ENCODE results near the gene PCSK4. TPM values are rescaled to one million over a fixed set of nuclear protein-coding genes. Genes with fewer than 3 reads are reported as not detected.
"Not testable (repeated sequence)": the region's sequence is repeated elsewhere in the genome, so short reads cannot be mapped to it uniquely, and the experiment has no call there.

Gene PCSK4
- total and polyA plus RNA-seq, 4 donors = 0.75 to 6.0 (median 3.1) TPM; not detected in 1

DNA sequence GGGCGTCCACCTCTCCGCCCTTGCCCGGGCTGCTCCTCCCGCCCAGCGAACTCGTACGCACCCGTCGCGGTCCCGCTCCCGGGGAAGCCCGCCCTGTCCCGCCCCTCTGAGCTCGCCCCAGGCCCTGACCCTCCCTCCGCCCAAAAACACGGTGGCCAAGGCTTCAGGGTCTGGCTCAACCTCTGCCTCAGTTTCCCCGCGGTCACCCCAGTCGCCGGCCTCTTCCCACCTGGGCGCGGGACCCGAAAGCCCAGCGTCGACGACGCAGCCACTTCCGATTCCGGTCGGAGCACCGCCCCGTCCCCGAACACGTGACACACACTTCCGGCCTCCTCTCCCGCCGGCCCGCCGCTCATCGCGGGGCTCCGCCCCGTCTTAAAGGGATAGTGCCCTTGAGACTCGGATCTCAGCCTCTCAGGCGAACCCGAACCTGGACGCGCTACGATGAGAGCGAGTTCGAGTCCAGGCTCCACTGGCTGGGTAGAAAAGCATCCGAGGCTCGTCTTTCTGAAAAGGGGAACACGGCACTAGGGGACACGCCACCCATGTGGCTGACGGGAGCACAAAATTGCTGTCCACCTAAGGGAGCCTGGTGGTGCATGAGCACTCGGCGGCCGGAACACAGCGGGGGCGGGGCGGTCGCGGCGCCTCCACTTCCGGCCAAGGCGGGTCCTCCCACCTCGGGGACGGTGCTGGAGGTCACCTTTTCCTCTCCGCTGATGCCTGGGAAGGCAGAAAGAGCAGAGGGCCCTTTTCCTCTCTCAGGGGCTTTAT, 11.0 kb downstream of the PCSK4 start, which contains the start of gene C19orf25:
TSS of gene C19orf25 (minus strand) at position 282 of the 774 bp plus-strand sequence. CDS start 312 bp downstream, outside the sequence.
- H3K27ac ChIP-seq (ENCODE audit: low read depth in 1 of 2, low read length in 2 of 2) = no peak within 1 kb of the TSS
- H3K27me3 ChIP-seq (ENCODE audit: control insufficient read depth in 1 of 2, insufficient read depth in 2 of 2, low read length in 1 of 2) = no peaks in the 10 kb centered on the region
- no peaks in the 10 kb centered on the region for H3K4me1 ChIP-seq (ENCODE audit: control insufficient read depth in 1 of 2, insufficient read depth in 2 of 2, low read length in 2 of 2)
- H3K36me3 ChIP-seq (ENCODE audit: control insufficient read depth in 1 of 2, insufficient read depth in 2 of 2, low read length in 1 of 2) = no peaks in the 10 kb centered on the region
- ATAC-seq (ENCODE audit: low FRiP score) (peak; percentile 96), DNase-seq (peak; percentile 97 to 99)
- intact Hi-C loops (cut with DNase I) = loop anchor here in 1 of 2 donors (1.0 kb wide), 1 partner anchor 11 kb away; the partner anchor contains the start of gene PCSK4
- H3K4me3 ChIP-seq (ENCODE audit: low read length in 2 of 2) = peak within 1 kb of the TSS; percentile 86 to 89
- no peaks in the 10 kb centered on the region for H3K9me3 ChIP-seq (ENCODE audit: control insufficient read depth, low read length)
- 1% methylated on average over 52 to 71 of the region's 71 CpGs for WGBS, 2 donors

DNA sequence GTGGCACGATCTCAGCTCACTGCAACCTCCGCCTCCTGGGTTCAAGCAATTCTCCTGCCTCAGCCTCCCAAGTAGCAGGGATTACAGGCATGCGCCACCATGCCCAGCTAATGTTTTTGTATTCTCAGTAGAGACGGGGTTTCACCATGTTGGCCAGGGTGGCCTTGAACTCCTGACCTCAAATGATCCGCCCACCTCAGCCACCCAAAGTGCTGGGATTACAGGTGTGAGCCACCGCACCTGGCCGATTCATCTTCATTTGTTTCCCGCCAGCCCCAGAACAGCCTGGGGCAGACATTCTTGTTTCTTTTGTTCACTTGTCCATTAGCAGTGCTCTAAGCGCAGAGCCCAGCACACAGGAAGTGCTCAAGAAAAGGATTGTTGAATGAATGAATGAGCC, 13.1 kb downstream of the PCSK4 start:
- H3K4me3 ChIP-seq (ENCODE audit: low read length in 2 of 2); ATAC-seq (ENCODE audit: low FRiP score); H3K27ac ChIP-seq (ENCODE audit: low read depth in 1 of 2, low read length in 2 of 2); DNase-seq; H3K4me1 ChIP-seq (ENCODE audit: control insufficient read depth in 1 of 2, insufficient read depth in 2 of 2, low read length in 2 of 2); intact Hi-C loops (cut with DNase I); H3K27me3 ChIP-seq (ENCODE audit: control insufficient read depth in 1 of 2, insufficient read depth in 2 of 2, low read length in 1 of 2); H3K9me3 ChIP-seq (ENCODE audit: control insufficient read depth, low read length); H3K36me3 ChIP-seq (ENCODE audit: control insufficient read depth in 1 of 2, insufficient read depth in 2 of 2, low read length in 1 of 2): not testable (repeated sequence)
- 95 to 97% methylated on average over 9 of the region's 9 CpGs for WGBS, 2 donors

DNA sequence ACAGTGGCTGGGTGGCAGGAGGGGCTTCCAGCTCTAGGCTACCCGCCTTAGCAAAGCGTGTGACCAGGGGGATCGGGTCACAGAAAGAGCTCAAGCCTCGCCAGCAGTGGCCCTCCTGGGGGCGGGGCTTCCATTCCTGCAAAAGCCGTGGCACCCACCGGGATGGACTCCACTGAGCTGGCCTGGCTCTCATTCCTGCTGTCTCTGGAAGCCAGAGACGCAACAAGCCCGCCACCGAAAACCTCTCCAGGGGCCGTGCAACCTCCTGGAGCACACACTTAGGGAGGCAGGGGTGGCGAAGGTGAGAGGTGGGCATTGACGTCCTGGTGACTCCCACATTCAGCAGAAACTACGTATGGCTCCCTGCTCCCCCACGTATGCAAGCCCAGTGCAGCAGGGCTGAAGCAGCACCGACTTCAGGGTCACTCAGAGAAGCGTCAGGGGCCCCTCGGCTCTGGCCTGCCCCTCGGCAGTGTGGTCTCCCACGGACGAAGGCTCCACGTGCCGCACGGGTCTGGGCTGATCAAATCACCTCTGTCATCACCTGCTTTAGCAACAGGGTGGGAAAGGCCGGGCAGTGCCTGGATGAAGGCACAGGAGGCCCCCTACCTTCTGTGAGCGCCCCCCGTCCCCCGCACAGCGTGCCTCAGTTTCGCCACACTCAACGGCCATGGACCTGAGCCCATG, 14.3 kb downstream of the PCSK4 start:
- no peak overlapping the region for H3K27ac ChIP-seq (ENCODE audit: low read depth in 1 of 2, low read length in 2 of 2)
- H3K4me1 ChIP-seq (ENCODE audit: control insufficient read depth in 1 of 2, insufficient read depth in 2 of 2, low read length in 2 of 2) = no peaks in the 10 kb centered on the region
- H3K9me3 ChIP-seq (ENCODE audit: control insufficient read depth, low read length) = no peaks in the 10 kb centered on the region
- DNase-seq (no peak), ATAC-seq (ENCODE audit: low FRiP score) (no peak)
- 91 to 92% methylated on average over 31 of the region's 31 CpGs for WGBS, 2 donors
- no peak overlapping the region for H3K4me3 ChIP-seq (ENCODE audit: low read length in 2 of 2)
- intact Hi-C loops (cut with DNase I) = no loop called here
- H3K27me3 ChIP-seq (ENCODE audit: control insufficient read depth in 1 of 2, insufficient read depth in 2 of 2, low read length in 1 of 2) = peaks cover 0 to 2% of the 10 kb centered on the region in 2 donors
- H3K36me3 ChIP-seq (ENCODE audit: control insufficient read depth in 1 of 2, insufficient read depth in 2 of 2, low read length in 1 of 2) = no peaks in the 10 kb centered on the region

DNA sequence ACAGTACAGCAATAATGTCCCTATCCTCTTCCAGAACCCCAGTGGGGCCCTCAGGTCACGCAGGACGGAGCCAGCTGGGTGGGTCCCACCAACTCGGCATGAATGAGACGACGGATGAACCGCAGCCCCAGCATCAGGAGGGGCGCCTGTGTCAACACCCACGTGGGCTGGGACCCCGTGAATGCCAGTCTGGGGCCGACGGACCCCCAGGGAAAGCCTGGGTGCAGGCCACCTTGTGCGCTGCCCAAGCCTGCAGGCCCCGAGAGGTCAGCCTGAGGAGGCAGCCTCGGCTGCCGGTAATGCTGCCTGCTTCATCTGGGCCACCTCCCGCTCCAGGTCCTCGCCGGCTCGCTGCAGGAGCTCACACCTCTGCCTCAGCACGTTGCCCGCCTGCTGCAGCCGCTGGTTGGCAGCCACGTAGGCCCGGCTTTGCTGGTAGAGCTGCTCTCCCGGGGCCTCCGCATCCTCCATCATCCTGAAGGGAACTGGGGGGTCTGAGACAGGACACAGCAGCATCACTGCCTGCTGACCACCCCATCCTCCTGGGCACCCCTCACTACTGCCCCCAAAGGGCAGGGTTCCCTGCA, 15.3 kb downstream of the PCSK4 start:
- Histone ChIP-seq H3K9me3 (ENCODE audit: control insufficient read depth, low read length) (no peaks in the 10 kb centered on the region), H3K4me3 (ENCODE audit: low read length in 2 of 2) (no peak overlapping the region), H3K27ac (ENCODE audit: low read depth in 1 of 2, low read length in 2 of 2) (no peak overlapping the region), H3K36me3 (ENCODE audit: control insufficient read depth in 1 of 2, insufficient read depth in 2 of 2, low read length in 1 of 2) (no peaks in the 10 kb centered on the region), H3K27me3 (ENCODE audit: control insufficient read depth in 1 of 2, insufficient read depth in 2 of 2, low read length in 1 of 2) (peaks cover 0 to 2% of the 10 kb centered on the region in 2 donors), H3K4me1 (ENCODE audit: control insufficient read depth in 1 of 2, insufficient read depth in 2 of 2, low read length in 2 of 2) (no peaks in the 10 kb centered on the region)
- no peak for ATAC-seq (ENCODE audit: low FRiP score)
- intact Hi-C loops (cut with DNase I) = no loop called here
- no peak for DNase-seq
- WGBS, 2 donors = 88 to 91% methylated on average over 23 to 26 of the region's 26 CpGs

DNA sequence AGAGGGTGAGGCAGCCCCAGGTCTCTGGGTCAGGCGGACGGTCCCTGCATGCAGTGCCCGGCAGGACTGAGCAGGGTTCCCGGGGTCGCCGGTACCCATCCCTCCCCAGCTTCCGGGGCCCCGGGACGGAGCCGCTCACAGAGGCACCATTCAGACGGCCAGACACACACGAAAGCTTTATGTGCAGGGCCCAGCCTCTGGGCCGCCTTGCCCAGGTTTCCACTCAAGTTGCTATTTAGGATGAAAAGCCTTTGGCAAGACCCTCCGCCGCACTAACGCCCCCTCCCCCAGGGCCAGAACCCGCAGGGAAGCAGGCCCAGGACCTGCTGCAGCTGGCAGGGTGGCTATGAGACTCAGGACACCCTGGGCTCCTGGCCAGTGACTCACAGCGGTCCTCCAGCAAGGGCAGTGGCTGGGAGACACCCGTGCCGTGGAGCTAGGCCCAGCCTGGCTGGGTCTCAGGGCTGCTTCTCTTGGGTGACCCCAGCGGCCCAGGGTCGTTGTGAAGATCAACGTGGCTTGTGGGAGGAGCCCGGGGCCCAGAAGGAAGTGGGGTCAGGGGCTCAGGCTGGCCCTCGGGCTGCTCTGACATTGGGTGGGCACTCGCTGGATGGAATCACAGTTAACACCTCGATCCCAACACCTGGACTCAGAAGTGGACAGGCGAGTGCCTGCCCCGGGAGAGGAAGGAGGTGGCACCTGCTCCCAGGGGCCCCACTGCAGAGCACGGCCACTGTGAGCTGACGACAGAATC, 16.0 kb downstream of the PCSK4 start:
- 70 to 74% methylated on average over 30 to 31 of the region's 31 CpGs for WGBS, 2 donors
- ATAC-seq (ENCODE audit: low FRiP score) (no peak), DNase-seq (no peak)
- H3K36me3 ChIP-seq (ENCODE audit: control insufficient read depth in 1 of 2, insufficient read depth in 2 of 2, low read length in 1 of 2) = no peaks in the 10 kb centered on the region
- H3K27ac ChIP-seq (ENCODE audit: low read depth in 1 of 2, low read length in 2 of 2) = no peak overlapping the region
- intact Hi-C loops (cut with DNase I) = no loop called here
- no peaks in the 10 kb centered on the region for H3K9me3 ChIP-seq (ENCODE audit: control insufficient read depth, low read length)
- no peak overlapping the region for H3K4me3 ChIP-seq (ENCODE audit: low read length in 2 of 2)
- no peaks in the 10 kb centered on the region for H3K4me1 ChIP-seq (ENCODE audit: control insufficient read depth in 1 of 2, insufficient read depth in 2 of 2, low read length in 2 of 2)
- peaks cover 0 to 2% of the 10 kb centered on the region in 2 donors for H3K27me3 ChIP-seq (ENCODE audit: control insufficient read depth in 1 of 2, insufficient read depth in 2 of 2, low read length in 1 of 2)

DNA sequence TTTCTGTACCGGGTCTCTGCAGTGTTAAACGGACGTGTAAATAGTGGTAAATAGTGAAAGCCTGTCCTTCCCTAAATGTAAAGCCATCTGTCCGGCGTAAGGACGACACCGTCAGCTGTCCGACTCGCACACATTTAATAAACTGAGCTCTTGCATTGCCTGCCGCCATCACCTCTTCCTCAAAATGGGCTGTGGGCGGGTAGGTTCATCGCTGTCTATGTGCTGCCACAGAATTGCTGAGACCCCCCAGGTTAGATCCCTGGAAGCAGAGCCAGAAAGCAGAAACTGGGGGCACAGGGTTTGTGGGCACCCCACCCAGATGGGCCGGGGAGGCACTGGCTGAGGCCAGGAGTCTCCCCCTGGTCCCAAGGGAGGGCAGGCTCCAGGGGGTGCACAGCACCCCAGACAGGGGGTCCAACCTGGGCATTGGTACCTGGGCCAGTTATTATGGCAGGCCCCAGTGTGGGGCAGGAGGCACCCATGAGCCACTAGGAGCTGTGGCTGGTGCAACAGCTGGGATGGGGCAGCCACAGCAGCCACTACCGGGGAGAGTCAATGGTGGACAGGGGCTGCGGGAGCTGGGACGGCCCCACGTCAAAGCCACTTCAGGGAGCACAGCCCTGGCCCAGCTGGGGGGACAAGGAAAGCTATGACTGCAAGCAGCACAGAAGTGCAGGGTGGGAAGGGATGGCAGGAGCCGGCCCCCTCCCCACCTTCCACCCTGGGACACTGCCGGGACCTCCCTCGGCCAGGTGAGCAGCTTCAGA, 16.9 kb downstream of the PCSK4 start:
- 75 to 78% methylated on average over 20 of the region's 20 CpGs for WGBS, 2 donors
- DNase-seq = no peak
- intact Hi-C loops (cut with DNase I) = no loop called here
- Histone ChIP-seq H3K9me3 (ENCODE audit: control insufficient read depth, low read length) (no peaks in the 10 kb centered on the region), H3K27me3 (ENCODE audit: control insufficient read depth in 1 of 2, insufficient read depth in 2 of 2, low read length in 1 of 2) (peaks cover 0 to 2% of the 10 kb centered on the region in 2 donors), H3K4me1 (ENCODE audit: control insufficient read depth in 1 of 2, insufficient read depth in 2 of 2, low read length in 2 of 2) (no peaks in the 10 kb centered on the region), H3K4me3 (ENCODE audit: low read length in 2 of 2) (no peak overlapping the region), H3K36me3 (ENCODE audit: control insufficient read depth in 1 of 2, insufficient read depth in 2 of 2, low read length in 1 of 2) (no peaks in the 10 kb centered on the region), H3K27ac (ENCODE audit: low read depth in 1 of 2, low read length in 2 of 2) (no peak overlapping the region)
- ATAC-seq (ENCODE audit: low FRiP score) = no peak

DNA sequence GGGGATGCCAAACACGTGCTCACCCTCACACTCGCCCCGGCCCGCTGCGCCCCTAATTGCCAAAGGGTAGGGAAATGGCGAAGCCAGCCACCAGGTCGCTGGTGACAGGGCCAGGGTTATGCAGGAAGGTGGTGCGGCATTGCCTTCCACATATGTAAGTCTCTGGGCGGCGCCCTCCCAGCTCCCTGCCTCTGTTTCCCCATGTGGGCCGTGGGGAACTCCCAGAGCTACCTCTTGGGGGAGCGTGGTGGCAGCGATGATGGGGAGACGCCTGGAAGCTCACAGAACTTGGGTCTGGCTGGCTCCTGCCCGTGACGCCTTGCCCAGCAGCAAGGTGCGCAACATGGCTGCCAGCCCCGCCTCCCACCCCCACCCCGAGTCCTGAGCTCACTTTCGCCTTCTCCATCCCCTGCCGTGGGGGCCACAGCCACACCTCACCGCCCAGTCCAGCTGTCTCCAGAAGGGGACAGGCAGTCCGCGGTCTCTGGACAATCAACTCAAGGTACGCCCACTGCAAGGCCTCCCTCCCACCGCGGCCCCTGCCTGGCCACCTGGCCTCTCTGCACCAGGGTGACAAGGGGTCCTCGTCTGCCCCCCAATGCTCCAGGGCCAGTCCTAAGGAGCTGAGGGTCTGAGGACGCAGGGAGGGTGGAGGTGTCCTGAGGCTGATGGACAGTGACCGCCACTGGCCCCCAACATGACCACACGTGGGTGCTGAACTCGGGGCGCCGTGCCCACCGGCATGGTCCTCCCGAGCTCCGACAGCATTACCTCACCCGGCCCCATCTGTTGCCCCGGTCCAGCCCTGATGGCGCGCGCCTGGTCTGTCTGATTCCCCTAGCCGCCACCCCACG, 17.7 kb downstream of the PCSK4 start:
- intact Hi-C loops (cut with DNase I) = no loop called here
- H3K4me3 ChIP-seq (ENCODE audit: low read length in 2 of 2) = no peak overlapping the region
- ATAC-seq (ENCODE audit: low FRiP score) (no peak), DNase-seq (no peak)
- no peaks in the 10 kb centered on the region for H3K36me3 ChIP-seq (ENCODE audit: control insufficient read depth in 1 of 2, insufficient read depth in 2 of 2, low read length in 1 of 2)
- H3K4me1 ChIP-seq (ENCODE audit: control insufficient read depth in 1 of 2, insufficient read depth in 2 of 2, low read length in 2 of 2) = no peaks in the 10 kb centered on the region
- no peak overlapping the region for H3K27ac ChIP-seq (ENCODE audit: low read depth in 1 of 2, low read length in 2 of 2)
- H3K27me3 ChIP-seq (ENCODE audit: control insufficient read depth in 1 of 2, insufficient read depth in 2 of 2, low read length in 1 of 2) = peaks cover 0 to 2% of the 10 kb centered on the region in 2 donors
- WGBS, 2 donors = 47 to 49% methylated on average over 42 to 44 of the region's 44 CpGs
- H3K9me3 ChIP-seq (ENCODE audit: control insufficient read depth, low read length) = no peaks in the 10 kb centered on the region
